ENCODE measurements around the gene PNLIPRP2. TPM values are rescaled to one million over a fixed set of nuclear protein-coding genes. Genes with fewer than 3 reads are reported as not detected.

PNLIPRP2 gene
- total RNA-seq, 1 donor from 2014 or later: not detected

DNA sequence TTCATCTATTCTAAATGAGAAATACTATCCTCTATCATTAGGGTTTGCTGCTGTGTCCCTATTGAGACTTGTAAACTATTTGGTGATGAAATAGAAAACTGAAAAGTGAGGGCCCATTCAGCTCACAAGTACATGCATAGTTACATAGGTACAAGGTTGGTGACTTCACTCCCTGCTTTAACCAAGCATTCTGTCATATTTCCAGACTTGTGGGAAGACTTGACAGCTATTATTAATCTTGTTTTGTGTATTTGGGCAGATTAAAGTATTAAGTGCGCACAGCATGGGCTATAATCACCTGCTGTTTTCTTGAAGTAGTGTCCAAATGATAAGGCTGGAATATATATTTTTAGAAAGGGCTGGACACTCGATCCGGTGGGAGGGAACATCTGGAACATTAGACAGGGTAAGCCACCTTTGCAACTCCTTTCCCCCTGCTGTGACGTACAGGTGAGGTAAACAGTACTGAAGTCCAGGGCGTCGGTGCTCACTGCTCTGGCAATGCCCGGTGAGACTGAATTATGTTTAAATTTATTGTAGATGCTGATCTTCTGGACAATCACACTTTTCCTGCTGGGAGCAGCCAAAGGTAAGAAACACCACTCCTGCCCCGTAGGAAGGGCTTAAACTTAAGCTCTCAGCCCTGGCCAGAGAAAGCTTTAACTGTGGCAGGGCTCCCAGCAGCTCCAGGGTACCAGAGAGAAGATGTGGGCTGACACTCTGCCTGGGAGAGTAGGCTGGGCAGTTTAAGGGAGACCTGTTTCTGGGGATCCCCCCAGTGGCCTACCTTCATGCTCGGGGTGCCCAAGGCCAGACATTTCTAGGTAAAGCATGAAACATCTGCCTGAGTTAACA is 29.9 kb upstream of the PNLIPRP2 start, which contains the start of gene PNLIPRP1:
TSS of gene PNLIPRP1 (plus strand) at position 370 of the 855 bp plus-strand sequence. CDS start at position 541, 171 bp downstream.
- H3K4me1 ChIP-seq (ENCODE audit: insufficient read depth, low read length): no peaks in the 10 kb centered on the region
- Mint-ChIP-seq H3K36me3 (ENCODE audit: low read depth, unreplicated experiment) (no peaks in the 10 kb centered on the region), H3K4me1 (ENCODE audit: low read depth, unreplicated experiment) (peaks cover 3% of the 10 kb centered on the region), H3K4me3 (ENCODE audit: unreplicated experiment) (no peak within 1 kb of the TSS), H3K27ac (ENCODE audit: unreplicated experiment) (no peak within 1 kb of the TSS), H3K27me3 (ENCODE audit: low read depth, unreplicated experiment) (peaks cover 21% of the 10 kb centered on the region), H3K9me3 (ENCODE audit: unreplicated experiment) (no peaks in the 10 kb centered on the region)
- DNase-seq (ENCODE audit: low read depth) (no peak), FAIRE-seq (no peak)
- H2AFZ ChIP-seq (ENCODE audit: low read depth, low read length): no peak within 1 kb of the TSS
- H4K20me1 ChIP-seq (ENCODE audit: insufficient read depth, low read length): no peaks in the 10 kb centered on the region
- no peaks in the 10 kb centered on the region for H3K36me3 ChIP-seq (ENCODE audit: insufficient read depth, low read length)
- H3K27me3 ChIP-seq (ENCODE audit: insufficient read depth, low read length): no peaks in the 10 kb centered on the region
- H3K9ac ChIP-seq (ENCODE audit: low read length): no peak within 1 kb of the TSS
- TF ChIP-seq EZH2 (IDR thresholded peaks at IDR 0.05; ENCODE audit: insufficient read depth, low read length): no peak
- TF ChIP-seq, protein P1, sequence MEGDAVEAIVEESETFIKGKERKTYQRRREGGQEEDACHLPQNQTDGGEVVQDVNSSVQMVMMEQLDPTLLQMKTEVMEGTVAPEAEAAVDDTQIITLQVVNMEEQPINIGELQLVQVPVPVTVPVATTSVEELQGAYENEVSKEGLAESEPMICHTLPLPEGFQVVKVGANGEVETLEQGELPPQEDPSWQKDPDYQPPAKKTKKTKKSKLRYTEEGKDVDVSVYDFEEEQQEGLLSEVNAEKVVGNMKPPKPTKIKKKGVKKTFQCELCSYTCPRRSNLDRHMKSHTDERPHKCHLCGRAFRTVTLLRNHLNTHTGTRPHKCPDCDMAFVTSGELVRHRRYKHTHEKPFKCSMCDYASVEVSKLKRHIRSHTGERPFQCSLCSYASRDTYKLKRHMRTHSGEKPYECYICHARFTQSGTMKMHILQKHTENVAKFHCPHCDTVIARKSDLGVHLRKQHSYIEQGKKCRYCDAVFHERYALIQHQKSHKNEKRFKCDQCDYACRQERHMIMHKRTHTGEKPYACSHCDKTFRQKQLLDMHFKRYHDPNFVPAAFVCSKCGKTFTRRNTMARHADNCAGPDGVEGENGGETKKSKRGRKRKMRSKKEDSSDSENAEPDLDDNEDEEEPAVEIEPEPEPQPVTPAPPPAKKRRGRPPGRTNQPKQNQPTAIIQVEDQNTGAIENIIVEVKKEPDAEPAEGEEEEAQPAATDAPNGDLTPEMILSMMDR (IDR thresholded peaks at IDR 0.05; ENCODE audit: insufficient read depth, low read depth, low read length): no peak
- H3K79me2 ChIP-seq (ENCODE audit: insufficient read depth, low read length): no peaks in the 10 kb centered on the region
- no peak within 1 kb of the TSS for H3K4me2 ChIP-seq (ENCODE audit: low read length)
- no peak within 1 kb of the TSS for H3K27ac ChIP-seq (ENCODE audit: low read depth, low read length)
- H3K4me3 ChIP-seq (ENCODE audit: insufficient read depth, low read depth, low read length): no peak within 1 kb of the TSS
- H3K9me3 ChIP-seq (ENCODE audit: insufficient read depth, low read depth, low read length): peaks cover 8% of the 10 kb centered on the region

DNA sequence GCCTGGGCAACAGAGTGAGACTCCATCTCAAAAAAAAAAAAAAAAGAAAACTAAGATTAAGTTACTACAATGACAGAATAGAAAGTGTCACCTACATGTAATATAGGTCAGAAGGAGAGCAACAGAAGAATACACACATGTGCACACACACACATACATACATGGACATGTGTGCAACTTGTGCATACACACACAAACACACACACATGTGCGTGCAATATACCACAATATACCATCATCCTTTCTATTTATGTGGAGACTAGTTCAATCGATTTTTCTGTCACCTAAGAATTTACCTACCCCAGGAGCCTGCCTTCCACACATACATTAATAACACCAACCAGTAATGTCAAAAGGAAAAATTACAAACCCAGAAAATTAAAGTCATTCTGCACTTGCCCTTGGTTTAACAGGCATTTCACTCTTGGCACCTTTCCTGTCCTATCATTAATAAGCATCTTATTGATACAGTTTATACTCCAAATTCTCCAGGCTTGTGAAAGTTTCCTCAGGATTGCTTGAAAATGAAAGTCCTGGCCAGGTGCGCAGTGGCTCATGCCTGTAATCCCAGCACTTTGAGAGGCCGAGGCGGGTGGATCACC is 27.5 kb upstream of the PNLIPRP2 start:
- H2AFZ ChIP-seq (ENCODE audit: low read depth, low read length): no peak overlapping the region
- no peak overlapping the region for H3K9ac ChIP-seq (ENCODE audit: low read length)
- Mint-ChIP-seq H3K27me3 (ENCODE audit: low read depth, unreplicated experiment) (peaks cover 26% of the 10 kb centered on the region), H3K36me3 (ENCODE audit: low read depth, unreplicated experiment) (peaks cover 2% of the 10 kb centered on the region), H3K4me3 (ENCODE audit: unreplicated experiment) (no peak overlapping the region), H3K4me1 (ENCODE audit: low read depth, unreplicated experiment) (peaks cover 3% of the 10 kb centered on the region), H3K9me3 (ENCODE audit: unreplicated experiment) (no peaks in the 10 kb centered on the region), H3K27ac (ENCODE audit: unreplicated experiment) (no peak overlapping the region)
- H3K4me1 ChIP-seq (ENCODE audit: insufficient read depth, low read length): no peaks in the 10 kb centered on the region
- H4K20me1 ChIP-seq (ENCODE audit: insufficient read depth, low read length): no peaks in the 10 kb centered on the region
- FAIRE-seq (no peak), DNase-seq (ENCODE audit: low read depth) (no peak)
- H3K79me2 ChIP-seq (ENCODE audit: insufficient read depth, low read length): no peaks in the 10 kb centered on the region
- no peaks in the 10 kb centered on the region for H3K27me3 ChIP-seq (ENCODE audit: insufficient read depth, low read length)
- H3K4me2 ChIP-seq (ENCODE audit: low read length): no peak overlapping the region
- no peak overlapping the region for H3K27ac ChIP-seq (ENCODE audit: low read depth, low read length)
- H3K9me3 ChIP-seq (ENCODE audit: insufficient read depth, low read depth, low read length): peaks cover 8% of the 10 kb centered on the region
- H3K4me3 ChIP-seq (ENCODE audit: insufficient read depth, low read depth, low read length): no peak overlapping the region
- no peaks in the 10 kb centered on the region for H3K36me3 ChIP-seq (ENCODE audit: insufficient read depth, low read length)
- no peak for TF ChIP-seq EZH2 (IDR thresholded peaks at IDR 0.05; ENCODE audit: insufficient read depth, low read length)
- TF ChIP-seq, protein P1 (IDR thresholded peaks at IDR 0.05; ENCODE audit: insufficient read depth, low read depth, low read length): no peak
